Heart left ventricle (tissue), 13 donors: ENCODE results near the gene GLT8D1.

Experiments
- POLR2A ChIP-seq, 2 donors: fragments of 450-650 bp; IDR thresholded peaks; one replicate each; pipeline ENCODE4 v1.6.1; 2017; ENCODE audit warnings: antibody characterized with exemption in 2 of 2, mild to moderate bottlenecking in 2 of 2, moderate library complexity in 2 of 2
- TF ChIP-seq, protein P1 (sequence below), 12 donors: fragments of 200-600 bp; sonication (generic) in 4 of 12; IDR thresholded peaks; one replicate each; pipeline versions ENCODE4 v1.5.0 to v1.8.0; 2018 to 2022; ENCODE audit warnings: antibody characterized with exemption in 12 of 12, mild to moderate bottlenecking in 5 of 12
- donor health status: ischemic (EF 13 %, LVEDD 7.1; RV severe dilation, severe dysfunction).
- donor health status: DM: no; HTN: yes; CAD: no.
- donor health status: DM: no; HTN: no; CAD: no.
- donor health status: ischemic (EF 25% LVEDD 6.9; RV normal size, moderate dysfunction).
- donor health status: ischemic (EF 25% LVEDD 5.7; RV mildly dilated, moderate dysfunction).
- donor health status: ischemic (EF 35%, LVEDD 5.7; RV mildly dilated, moderate dysfunction).
- donor health status: nonischemic (EF 11% LVEDD 7.7; RV severe dilation, severe dysfunction).
- donor health status: DM: yes; HTN: yes; CAD: no.
- donor health status: PGD.
- donor health status: ischemic (EF 29% LVEDD 5.4; RV normal size, mild dysfunction).
- donor health status: nonischemic (EF 23%, LVEDD 6.1; RV moderate dilation, normal function).

GRCh38 chr3:52723935-52724334, 18.3 kb upstream of the GLT8D1 start:
- TF ChIP-seq, protein P1, sequence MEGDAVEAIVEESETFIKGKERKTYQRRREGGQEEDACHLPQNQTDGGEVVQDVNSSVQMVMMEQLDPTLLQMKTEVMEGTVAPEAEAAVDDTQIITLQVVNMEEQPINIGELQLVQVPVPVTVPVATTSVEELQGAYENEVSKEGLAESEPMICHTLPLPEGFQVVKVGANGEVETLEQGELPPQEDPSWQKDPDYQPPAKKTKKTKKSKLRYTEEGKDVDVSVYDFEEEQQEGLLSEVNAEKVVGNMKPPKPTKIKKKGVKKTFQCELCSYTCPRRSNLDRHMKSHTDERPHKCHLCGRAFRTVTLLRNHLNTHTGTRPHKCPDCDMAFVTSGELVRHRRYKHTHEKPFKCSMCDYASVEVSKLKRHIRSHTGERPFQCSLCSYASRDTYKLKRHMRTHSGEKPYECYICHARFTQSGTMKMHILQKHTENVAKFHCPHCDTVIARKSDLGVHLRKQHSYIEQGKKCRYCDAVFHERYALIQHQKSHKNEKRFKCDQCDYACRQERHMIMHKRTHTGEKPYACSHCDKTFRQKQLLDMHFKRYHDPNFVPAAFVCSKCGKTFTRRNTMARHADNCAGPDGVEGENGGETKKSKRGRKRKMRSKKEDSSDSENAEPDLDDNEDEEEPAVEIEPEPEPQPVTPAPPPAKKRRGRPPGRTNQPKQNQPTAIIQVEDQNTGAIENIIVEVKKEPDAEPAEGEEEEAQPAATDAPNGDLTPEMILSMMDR (IDR thresholded peaks at IDR 0.05): no peak
- no peak for TF ChIP-seq POLR2A (IDR thresholded peaks at IDR 0.05)
